GM12874 (cell line): ENCODE results near the gene OR5K1.

Experiments used
- TF ChIP-seq, protein P1 (sequence below): IDR thresholded peaks from 2 replicates; pipeline ENCODE4 v1.5.1; 2011; ENCODE audit warnings: low read depth, mild to moderate bottlenecking, control low read depth, low read length, moderate library complexity; ENCODE audit not compliant: insufficient read depth

Gene OR5K1

DNA sequence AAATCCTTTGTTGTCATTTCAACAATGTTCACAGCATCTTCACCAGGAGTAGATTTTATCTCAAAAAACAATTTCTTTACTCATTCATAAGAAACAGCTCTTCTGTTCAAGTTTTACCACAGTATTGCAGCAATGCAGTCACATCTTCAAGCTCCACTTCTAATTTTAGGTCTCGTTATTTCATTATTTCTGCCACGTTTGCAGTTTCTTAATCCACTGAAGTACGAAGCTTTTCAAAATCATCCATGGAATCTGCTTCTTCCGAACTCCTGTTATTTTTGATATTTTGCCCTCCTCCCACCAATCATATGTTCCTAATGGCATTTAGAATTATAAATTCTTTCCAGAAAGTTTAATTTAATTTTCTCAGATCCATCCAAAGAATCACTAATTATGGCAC is 12.6 kb upstream of the OR5K1 start:
- TF ChIP-seq, protein P1, sequence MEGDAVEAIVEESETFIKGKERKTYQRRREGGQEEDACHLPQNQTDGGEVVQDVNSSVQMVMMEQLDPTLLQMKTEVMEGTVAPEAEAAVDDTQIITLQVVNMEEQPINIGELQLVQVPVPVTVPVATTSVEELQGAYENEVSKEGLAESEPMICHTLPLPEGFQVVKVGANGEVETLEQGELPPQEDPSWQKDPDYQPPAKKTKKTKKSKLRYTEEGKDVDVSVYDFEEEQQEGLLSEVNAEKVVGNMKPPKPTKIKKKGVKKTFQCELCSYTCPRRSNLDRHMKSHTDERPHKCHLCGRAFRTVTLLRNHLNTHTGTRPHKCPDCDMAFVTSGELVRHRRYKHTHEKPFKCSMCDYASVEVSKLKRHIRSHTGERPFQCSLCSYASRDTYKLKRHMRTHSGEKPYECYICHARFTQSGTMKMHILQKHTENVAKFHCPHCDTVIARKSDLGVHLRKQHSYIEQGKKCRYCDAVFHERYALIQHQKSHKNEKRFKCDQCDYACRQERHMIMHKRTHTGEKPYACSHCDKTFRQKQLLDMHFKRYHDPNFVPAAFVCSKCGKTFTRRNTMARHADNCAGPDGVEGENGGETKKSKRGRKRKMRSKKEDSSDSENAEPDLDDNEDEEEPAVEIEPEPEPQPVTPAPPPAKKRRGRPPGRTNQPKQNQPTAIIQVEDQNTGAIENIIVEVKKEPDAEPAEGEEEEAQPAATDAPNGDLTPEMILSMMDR: no peak

DNA sequence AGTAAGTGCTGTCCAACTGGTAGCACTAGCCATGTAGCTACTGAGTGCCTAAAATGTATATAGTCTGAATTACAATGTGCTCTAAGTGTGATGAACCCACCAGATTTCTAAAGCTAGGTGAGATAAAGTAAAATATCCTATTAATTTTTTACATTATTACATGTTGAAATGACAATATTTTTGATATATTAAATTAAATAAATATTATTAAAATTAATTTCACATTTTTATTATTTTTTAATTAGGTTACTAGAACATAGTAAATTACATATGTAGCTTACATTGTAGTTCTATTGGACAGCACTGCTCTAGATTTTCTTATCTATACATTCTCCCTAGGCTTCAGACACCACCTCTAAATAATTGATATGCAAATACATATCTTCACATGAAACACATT is 9.2 kb upstream of the OR5K1 start:
- TF ChIP-seq, protein P1: no peak

DNA sequence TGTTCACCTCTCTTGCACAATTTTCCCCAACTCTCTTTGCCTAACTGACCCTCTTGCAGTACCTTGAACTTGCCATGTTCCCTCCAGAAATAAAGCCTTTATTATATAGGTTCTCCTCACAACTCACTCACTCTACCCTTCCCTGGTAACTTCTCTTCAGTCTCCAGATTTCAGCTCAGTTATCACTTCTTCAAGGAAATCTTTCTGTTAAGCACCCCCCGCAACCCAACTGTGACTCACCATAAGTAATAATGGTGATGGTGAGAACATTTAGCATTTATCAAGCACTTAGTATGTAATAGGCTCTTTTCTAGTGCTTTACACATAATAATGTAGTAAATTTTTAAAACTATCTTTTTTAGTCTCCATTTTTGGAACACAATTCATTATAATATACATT is 8.1 kb upstream of the OR5K1 start:
- TF ChIP-seq, protein P1: no peak

DNA sequence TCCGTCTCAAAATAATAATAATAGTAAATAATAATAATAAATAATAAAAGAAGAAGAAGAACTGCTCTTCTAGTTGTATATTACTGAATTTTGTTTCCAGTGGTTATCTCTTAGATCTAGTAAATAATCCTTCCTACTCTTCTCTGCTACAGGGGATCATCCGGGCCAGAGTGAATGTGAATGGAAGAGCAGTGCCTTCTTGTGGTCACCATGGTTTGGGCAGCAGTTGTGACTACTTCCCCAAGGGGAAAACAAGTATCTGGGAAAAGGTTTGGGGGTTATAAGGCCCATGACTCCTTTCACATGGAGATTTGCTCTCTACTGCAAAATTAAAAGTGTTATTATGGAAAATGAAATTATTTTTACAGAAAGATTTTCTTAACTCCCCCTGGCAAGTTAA is 5.5 kb upstream of the OR5K1 start:
- TF ChIP-seq, protein P1: no peak

DNA sequence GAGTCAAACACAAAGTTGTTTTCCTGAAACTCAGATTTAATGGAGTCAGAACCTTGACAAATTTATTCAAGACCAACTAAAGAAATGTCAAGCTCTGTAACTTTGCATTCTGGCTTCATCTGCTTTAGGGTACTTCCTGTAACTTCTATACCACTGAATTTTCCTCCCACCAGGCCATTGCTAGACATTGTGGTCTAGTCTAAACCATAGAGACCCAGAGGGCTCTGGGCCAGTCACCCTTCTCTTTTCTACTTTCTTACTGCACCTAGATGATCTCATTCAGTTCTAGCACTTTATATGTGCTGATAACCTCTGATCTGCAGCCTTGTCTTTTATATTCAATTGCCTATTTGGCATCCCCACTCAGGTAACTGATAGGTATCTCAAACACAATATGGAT is 2.8 kb upstream of the OR5K1 start:
- TF ChIP-seq, protein P1: no peak

DNA sequence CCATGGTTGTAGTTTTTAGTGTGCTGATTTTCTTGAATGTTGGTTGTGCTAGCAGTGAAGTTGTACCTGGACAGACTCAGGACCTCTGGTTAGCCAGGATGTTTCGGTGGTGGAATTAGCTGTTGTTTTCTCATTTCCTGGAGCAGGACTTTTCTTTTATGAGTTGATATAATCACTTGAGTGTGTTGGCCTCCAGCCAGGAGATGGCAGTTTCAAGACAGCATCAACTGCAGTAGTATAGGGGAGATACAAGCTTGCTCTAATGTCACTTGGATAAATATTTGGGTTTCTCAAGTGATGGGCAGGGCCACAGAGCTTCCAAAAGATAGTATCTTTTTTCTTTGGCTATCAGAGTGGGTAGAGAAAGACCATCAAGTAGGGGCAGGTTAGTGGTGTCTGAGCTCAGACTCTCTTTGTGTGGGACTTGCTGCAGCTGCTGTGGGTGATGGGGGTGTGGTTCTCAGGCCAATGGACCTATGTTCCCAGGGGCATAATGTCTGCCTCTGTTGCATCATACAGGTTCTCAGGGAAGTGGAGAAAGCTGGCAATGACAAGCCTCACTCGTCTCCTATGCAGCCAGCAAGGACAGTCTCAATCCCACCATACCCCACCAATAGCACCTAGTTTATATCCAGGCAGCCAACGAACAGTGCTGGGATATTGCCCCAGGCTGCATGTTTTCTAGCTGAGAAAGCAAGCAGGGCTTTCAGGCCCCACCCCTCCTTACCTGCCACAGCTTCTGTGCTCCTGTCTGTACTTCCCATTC is 19.9 kb downstream of the OR5K1 start:
- TF ChIP-seq, protein P1: no peak

DNA sequence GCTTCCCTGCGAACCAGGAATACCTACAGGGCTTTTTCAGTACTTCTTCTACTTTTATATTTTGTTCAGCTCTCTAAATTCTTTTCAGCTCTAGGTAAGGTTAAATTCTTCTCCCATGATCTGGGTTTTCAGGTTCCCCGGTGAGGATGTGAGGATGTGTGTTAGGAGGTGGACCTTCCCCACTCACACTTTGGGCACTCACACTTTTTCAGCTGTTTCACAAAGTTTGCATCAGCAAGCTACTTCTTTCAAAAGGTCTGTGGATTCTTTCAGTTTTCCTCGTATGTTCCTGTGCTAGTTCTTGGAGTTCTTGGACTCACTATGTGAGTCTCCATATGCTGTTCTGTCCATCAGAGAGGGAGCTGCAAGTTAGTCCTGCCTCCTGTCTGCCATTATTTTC is 20.6 kb downstream of the OR5K1 start:
- TF ChIP-seq, protein P1: no peak

DNA sequence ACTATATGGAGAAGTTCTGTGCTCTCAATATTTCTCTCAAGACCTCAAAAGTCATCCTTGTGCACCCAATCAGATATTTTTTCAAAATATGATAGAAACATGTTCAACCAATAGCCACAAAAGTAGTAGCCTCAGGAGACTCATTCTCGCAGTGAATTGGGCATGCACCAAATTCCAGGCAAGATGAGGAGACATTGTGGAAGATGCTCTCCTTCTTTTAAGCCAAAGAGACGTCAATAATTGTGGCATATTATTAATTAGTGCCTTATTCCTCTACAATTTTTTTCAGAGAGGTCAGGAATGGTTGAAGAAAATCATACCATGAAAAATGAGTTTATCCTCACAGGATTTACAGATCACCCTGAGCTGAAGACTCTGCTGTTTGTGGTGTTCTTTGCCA is 34.4 kb downstream of the OR5K1 start, which contains the start of gene OR5K2:
OR5K2 (plus strand) TSS at position 301 of the 400 bp plus-strand sequence; CDS start at position 301, 0 bp downstream.
- TF ChIP-seq, protein P1: no peak
